HEK293 (cell line): ENCODE measurements around the gene BLTP3A.

Experiments
- GLI4 ChIP-seq: fragments of 450-650 bp; formaldehyde crosslinking; IDR thresholded peaks from 2 replicates; pipeline ENCODE4 v1.5.1; 2016; ENCODE audit warnings: missing biosample characterization, missing genetic modification characterization
- OSR2 ChIP-seq: fragments of 450-650 bp; formaldehyde crosslinking; IDR thresholded peaks from 2 replicates; pipeline ENCODE4 v1.5.1; 2016; ENCODE audit warnings: missing biosample characterization, missing genetic modification characterization
- WT1 ChIP-seq: fragments of 450-650 bp; formaldehyde crosslinking; IDR thresholded peaks from 2 replicates; pipeline ENCODE4 v1.5.1; 2016; ENCODE audit warnings: missing biosample characterization, missing genetic modification characterization
- ZBTB8A ChIP-seq: fragments of 450-650 bp; formaldehyde crosslinking; IDR thresholded peaks from 2 replicates; pipeline ENCODE4 v1.5.1; 2016; ENCODE audit warnings: missing biosample characterization, missing genetic modification characterization
- ZEB2 ChIP-seq: fragments of 450-650 bp; formaldehyde crosslinking; IDR thresholded peaks from 2 replicates; pipeline ENCODE4 v1.5.1; 2016; ENCODE audit warnings: missing biosample characterization, missing genetic modification characterization
- ZNF121 ChIP-seq: fragments of 450-650 bp; formaldehyde crosslinking; IDR thresholded peaks from 2 replicates; pipeline ENCODE4 v1.5.1; 2016; ENCODE audit warnings: missing biosample characterization, missing genetic modification characterization
- ZNF175 ChIP-seq: fragments of 450-650 bp; formaldehyde crosslinking; IDR thresholded peaks from 2 replicates; pipeline ENCODE4 v1.5.1; 2016; ENCODE audit warnings: missing biosample characterization, missing genetic modification characterization
- ZNF2 ChIP-seq: fragments of 450-650 bp; formaldehyde crosslinking; IDR thresholded peaks from 2 replicates; pipeline ENCODE4 v1.5.1; 2016; ENCODE audit warnings: missing biosample characterization, missing genetic modification characterization
- ZNF211 ChIP-seq: fragments of 450-650 bp; formaldehyde crosslinking; IDR thresholded peaks from 2 replicates; pipeline ENCODE4 v1.5.1; 2016; ENCODE audit warnings: low read depth, missing biosample characterization, missing genetic modification characterization
- ZNF266 ChIP-seq: fragments of 450-650 bp; formaldehyde crosslinking; IDR thresholded peaks from 2 replicates; pipeline ENCODE4 v1.5.1; 2016; ENCODE audit warnings: missing biosample characterization, missing genetic modification characterization, low read depth
- ZNF335 ChIP-seq: fragments of 450-650 bp; formaldehyde crosslinking; conservative IDR thresholded peaks from 2 replicates; pipeline ENCODE4 v1.5.1; 2016; ENCODE audit warnings: missing biosample characterization, missing genetic modification characterization
- ZNF350 ChIP-seq: fragments of 450-650 bp; formaldehyde crosslinking; IDR thresholded peaks from 2 replicates; pipeline ENCODE4 v1.5.0; 2017; ENCODE audit warnings: missing biosample characterization, mild to moderate bottlenecking, missing genetic modification characterization
- ZNF394 ChIP-seq: fragments of 450-650 bp; formaldehyde crosslinking; IDR thresholded peaks from 2 replicates; pipeline ENCODE4 v1.5.1; 2016; ENCODE audit warnings: missing biosample characterization, missing genetic modification characterization, mild to moderate bottlenecking, moderate library complexity, borderline replicate concordance
- ZNF423 ChIP-seq: fragments of 450-650 bp; formaldehyde crosslinking; IDR thresholded peaks from 2 replicates; pipeline ENCODE4 v1.5.1; 2016; ENCODE audit warnings: missing biosample characterization, missing genetic modification characterization
- ZNF48 ChIP-seq: fragments of 450-650 bp; formaldehyde crosslinking; IDR thresholded peaks from 2 replicates; pipeline ENCODE4 v1.5.1; 2016; ENCODE audit warnings: missing biosample characterization, missing genetic modification characterization
- ZNF501 ChIP-seq: fragments of 450-650 bp; formaldehyde crosslinking; IDR thresholded peaks from 2 replicates; pipeline ENCODE4 v1.5.1; 2016; ENCODE audit warnings: missing biosample characterization, missing genetic modification characterization
- ZNF521 ChIP-seq: fragments of 450-650 bp; formaldehyde crosslinking; IDR thresholded peaks from 2 replicates; pipeline ENCODE4 v1.5.1; 2017; ENCODE audit warnings: missing biosample characterization, mild to moderate bottlenecking, missing genetic modification characterization
- ZNF548 ChIP-seq: fragments of 450-650 bp; formaldehyde crosslinking; IDR thresholded peaks from 2 replicates; pipeline ENCODE4 v1.5.1; 2016; ENCODE audit warnings: missing biosample characterization, missing genetic modification characterization
- ZNF561 ChIP-seq: fragments of 450-650 bp; IDR thresholded peaks from 2 replicates; pipeline ENCODE4 v1.5.1; 2018; ENCODE audit warnings: missing biosample characterization, missing genetic modification characterization, borderline replicate concordance
- ZNF596 ChIP-seq: fragments of 450-650 bp; IDR thresholded peaks from 2 replicates; pipeline ENCODE4 v1.5.0; 2018; ENCODE audit warnings: missing biosample characterization, mild to moderate bottlenecking, missing genetic modification characterization, moderate library complexity
- ZNF623 ChIP-seq: fragments of 450-650 bp; formaldehyde crosslinking; IDR thresholded peaks from 2 replicates; pipeline ENCODE4 v1.5.1; 2016; ENCODE audit warnings: missing biosample characterization, missing genetic modification characterization
- ZNF837 ChIP-seq: fragments of 450-650 bp; formaldehyde crosslinking; IDR thresholded peaks from 2 replicates; pipeline ENCODE4 v1.5.1; 2016; ENCODE audit warnings: missing biosample characterization, missing genetic modification characterization
- ZNF843 ChIP-seq: fragments of 450-650 bp; formaldehyde crosslinking; IDR thresholded peaks from 2 replicates; pipeline ENCODE4 v1.5.1; 2016; ENCODE audit warnings: missing biosample characterization, missing genetic modification characterization
- ZXDB ChIP-seq: fragments of 450-650 bp; formaldehyde crosslinking; IDR thresholded peaks from 2 replicates; pipeline ENCODE4 v1.5.1; 2016; ENCODE audit warnings: missing biosample characterization, missing genetic modification characterization
- TF ChIP-seq, protein P1 (sequence below): fragments of 450-650 bp; formaldehyde crosslinking; IDR thresholded peaks from 2 replicates; pipeline ENCODE4 v1.5.1; 2016; ENCODE audit warnings: missing biosample characterization, missing genetic modification characterization
- TF ChIP-seq, protein P2 (sequence below): fragments of 450-650 bp; formaldehyde crosslinking; IDR thresholded peaks from 2 replicates; pipeline ENCODE4 v1.5.1; 2016; ENCODE audit warnings: missing biosample characterization, missing genetic modification characterization
- TF ChIP-seq, protein P3 (sequence below): fragments of 450-650 bp; formaldehyde crosslinking; IDR thresholded peaks from 2 replicates; pipeline ENCODE4 v1.5.1; 2016; ENCODE audit warnings: missing biosample characterization, missing genetic modification characterization
- TF ChIP-seq, protein P4 (sequence below): fragments of 450-650 bp; formaldehyde crosslinking; IDR thresholded peaks from 2 replicates; pipeline ENCODE4 v1.5.1; 2016; ENCODE audit warnings: missing biosample characterization, missing genetic modification characterization
- TF ChIP-seq, protein P5 (sequence below): fragments of 450-650 bp; formaldehyde crosslinking; IDR thresholded peaks from 2 replicates; pipeline ENCODE4 v1.5.1; 2016; ENCODE audit warnings: missing biosample characterization, missing genetic modification characterization

Gene BLTP3A

DNA sequence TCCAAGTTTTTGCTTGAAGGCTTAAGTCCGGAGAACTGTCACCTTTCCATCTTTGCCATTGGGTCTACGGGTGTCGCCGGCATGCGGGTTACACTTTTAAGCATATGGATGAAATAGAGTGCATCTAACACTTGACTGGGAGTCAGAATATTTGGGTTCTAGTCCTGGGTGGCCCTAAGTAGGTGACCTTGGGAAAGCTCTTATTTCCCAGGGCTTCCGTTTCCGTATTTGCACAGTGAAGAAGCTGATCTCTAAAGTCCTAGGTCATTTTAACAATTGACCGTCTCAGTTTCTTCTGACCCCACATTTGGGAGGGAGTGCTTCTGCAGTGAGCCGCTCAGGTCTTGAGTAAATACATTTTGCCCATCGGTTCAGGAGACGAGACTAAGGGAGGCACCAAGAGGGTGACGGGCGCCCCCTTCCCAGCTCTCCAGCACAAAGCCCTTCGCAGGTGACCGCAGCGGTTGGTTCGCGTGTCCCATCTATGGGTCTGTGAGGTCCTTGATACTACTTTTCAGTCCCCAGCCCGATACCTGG is 651 bp upstream of the BLTP3A start (continued):
- TF ChIP-seq ZNF2 (tag by site-specific recombination) (peak; percentile 24; the same call in 1 of the 2 replicates), ZNF521 (tag by site-specific recombination) (no peak), ZNF350 (tag by site-specific recombination) (no peak), ZNF335 (peak; percentile 49), ZNF623 (tag by site-specific recombination) (peak; percentile 4; the same call in 1 of the 2 replicates), WT1 (tag by site-specific recombination) (peak; percentile 37; the same call in 1 of the 2 replicates), ZNF175 (tag by site-specific recombination) (no peak), ZNF561 (peak; percentile 99), ZNF548 (no peak), OSR2 (no peak), ZNF501 (tag by site-specific recombination) (no peak), ZNF843 (tag by site-specific recombination) (peak; percentile 20; the same call in 1 of the 2 replicates), ZNF394 (tag by site-specific recombination) (0 out of 2 replicates have a peak, but pooled peaks have one; percentile 15), ZNF837 (tag by site-specific recombination) (no peak), ZEB2 (tag by site-specific recombination) (peak; percentile 46), ZBTB8A (tag by site-specific recombination) (peak; percentile 84), GLI4 (tag by site-specific recombination) (no peak), ZNF48 (tag by site-specific recombination) (no peak), ZNF423 (tag by site-specific recombination) (no peak), ZNF596 (tag by site-specific recombination) (no peak), ZNF121 (tag by site-specific recombination) (no peak), ZXDB (tag by site-specific recombination) (peak; percentile 14; the same call in 1 of the 2 replicates), ZNF211 (tag by site-specific recombination) (no peak), ZNF266 (tag by site-specific recombination) (no peak)
- TF ChIP-seq, protein P1, sequence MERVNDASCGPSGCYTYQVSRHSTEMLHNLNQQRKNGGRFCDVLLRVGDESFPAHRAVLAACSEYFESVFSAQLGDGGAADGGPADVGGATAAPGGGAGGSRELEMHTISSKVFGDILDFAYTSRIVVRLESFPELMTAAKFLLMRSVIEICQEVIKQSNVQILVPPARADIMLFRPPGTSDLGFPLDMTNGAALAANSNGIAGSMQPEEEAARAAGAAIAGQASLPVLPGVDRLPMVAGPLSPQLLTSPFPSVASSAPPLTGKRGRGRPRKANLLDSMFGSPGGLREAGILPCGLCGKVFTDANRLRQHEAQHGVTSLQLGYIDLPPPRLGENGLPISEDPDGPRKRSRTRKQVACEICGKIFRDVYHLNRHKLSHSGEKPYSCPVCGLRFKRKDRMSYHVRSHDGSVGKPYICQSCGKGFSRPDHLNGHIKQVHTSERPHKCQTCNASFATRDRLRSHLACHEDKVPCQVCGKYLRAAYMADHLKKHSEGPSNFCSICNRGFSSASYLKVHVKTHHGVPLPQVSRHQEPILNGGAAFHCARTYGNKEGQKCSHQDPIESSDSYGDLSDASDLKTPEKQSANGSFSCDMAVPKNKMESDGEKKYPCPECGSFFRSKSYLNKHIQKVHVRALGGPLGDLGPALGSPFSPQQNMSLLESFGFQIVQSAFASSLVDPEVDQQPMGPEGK (tag by site-specific recombination), result peak; percentile 14; the same call in 1 of the 2 replicates
- TF ChIP-seq, protein P2, sequence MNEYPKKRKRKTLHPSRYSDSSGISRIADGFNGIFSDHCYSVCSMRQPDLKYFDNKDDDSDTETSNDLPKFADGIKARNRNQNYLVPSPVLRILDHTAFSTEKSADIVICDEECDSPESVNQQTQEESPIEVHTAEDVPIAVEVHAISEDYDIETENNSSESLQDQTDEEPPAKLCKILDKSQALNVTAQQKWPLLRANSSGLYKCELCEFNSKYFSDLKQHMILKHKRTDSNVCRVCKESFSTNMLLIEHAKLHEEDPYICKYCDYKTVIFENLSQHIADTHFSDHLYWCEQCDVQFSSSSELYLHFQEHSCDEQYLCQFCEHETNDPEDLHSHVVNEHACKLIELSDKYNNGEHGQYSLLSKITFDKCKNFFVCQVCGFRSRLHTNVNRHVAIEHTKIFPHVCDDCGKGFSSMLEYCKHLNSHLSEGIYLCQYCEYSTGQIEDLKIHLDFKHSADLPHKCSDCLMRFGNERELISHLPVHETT (tag by site-specific recombination), result no peak
- TF ChIP-seq, protein P3, sequence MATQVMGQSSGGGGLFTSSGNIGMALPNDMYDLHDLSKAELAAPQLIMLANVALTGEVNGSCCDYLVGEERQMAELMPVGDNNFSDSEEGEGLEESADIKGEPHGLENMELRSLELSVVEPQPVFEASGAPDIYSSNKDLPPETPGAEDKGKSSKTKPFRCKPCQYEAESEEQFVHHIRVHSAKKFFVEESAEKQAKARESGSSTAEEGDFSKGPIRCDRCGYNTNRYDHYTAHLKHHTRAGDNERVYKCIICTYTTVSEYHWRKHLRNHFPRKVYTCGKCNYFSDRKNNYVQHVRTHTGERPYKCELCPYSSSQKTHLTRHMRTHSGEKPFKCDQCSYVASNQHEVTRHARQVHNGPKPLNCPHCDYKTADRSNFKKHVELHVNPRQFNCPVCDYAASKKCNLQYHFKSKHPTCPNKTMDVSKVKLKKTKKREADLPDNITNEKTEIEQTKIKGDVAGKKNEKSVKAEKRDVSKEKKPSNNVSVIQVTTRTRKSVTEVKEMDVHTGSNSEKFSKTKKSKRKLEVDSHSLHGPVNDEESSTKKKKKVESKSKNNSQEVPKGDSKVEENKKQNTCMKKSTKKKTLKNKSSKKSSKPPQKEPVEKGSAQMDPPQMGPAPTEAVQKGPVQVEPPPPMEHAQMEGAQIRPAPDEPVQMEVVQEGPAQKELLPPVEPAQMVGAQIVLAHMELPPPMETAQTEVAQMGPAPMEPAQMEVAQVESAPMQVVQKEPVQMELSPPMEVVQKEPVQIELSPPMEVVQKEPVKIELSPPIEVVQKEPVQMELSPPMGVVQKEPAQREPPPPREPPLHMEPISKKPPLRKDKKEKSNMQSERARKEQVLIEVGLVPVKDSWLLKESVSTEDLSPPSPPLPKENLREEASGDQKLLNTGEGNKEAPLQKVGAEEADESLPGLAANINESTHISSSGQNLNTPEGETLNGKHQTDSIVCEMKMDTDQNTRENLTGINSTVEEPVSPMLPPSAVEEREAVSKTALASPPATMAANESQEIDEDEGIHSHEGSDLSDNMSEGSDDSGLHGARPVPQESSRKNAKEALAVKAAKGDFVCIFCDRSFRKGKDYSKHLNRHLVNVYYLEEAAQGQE, result 0 out of 2 replicates have a peak, but pooled peaks have one; percentile 38
- TF ChIP-seq, protein P4, sequence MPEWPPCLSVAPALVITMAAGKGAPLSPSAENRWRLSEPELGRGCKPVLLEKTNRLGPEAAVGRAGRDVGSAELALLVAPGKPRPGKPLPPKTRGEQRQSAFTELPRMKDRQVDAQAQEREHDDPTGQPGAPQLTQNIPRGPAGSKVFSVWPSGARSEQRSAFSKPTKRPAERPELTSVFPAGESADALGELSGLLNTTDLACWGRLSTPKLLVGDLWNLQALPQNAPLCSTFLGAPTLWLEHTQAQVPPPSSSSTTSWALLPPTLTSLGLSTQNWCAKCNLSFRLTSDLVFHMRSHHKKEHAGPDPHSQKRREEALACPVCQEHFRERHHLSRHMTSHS (tag by site-specific recombination), result no peak
- TF ChIP-seq, protein P5, sequence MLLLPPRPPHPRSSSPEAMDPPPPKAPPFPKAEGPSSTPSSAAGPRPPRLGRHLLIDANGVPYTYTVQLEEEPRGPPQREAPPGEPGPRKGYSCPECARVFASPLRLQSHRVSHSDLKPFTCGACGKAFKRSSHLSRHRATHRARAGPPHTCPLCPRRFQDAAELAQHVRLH, result no peak
